Osteocyte (in vitro differentiated cells): Measurements from ENCODE around the gene C1QTNF9. TPM values are rescaled to one million over a fixed set of nuclear protein-coding genes. Genes with fewer than 3 reads are reported as not detected.

Source experiments
- DNase-seq: peaks from one replicate; pipeline ENCODE4 v3.0.0; 2021; ENCODE audit warnings: mixed read lengths; ENCODE audit not compliant: unreplicated experiment; ENCODE audit errors: extremely low spot score
- H3K27ac Mint-ChIP-seq: one replicate; pipeline ENCODE4 v1.8.0; 2021; ENCODE audit warnings: mild to moderate bottlenecking, mixed read lengths; ENCODE audit not compliant: unreplicated experiment
- H3K27me3 Mint-ChIP-seq: one replicate; pipeline ENCODE4 v1.8.0; 2021; ENCODE audit warnings: mixed read lengths; ENCODE audit not compliant: unreplicated experiment
- H3K36me3 Mint-ChIP-seq: one replicate; pipeline ENCODE4 v1.8.0; 2021; ENCODE audit warnings: mixed read lengths; ENCODE audit not compliant: unreplicated experiment
- H3K4me1 Mint-ChIP-seq: one replicate; pipeline ENCODE4 v1.8.0; 2021; ENCODE audit warnings: mixed read lengths; ENCODE audit not compliant: unreplicated experiment
- H3K4me3 Mint-ChIP-seq: one replicate; pipeline ENCODE4 v1.8.0; 2021; ENCODE audit warnings: mild to moderate bottlenecking, moderate library complexity, mixed read lengths; ENCODE audit not compliant: unreplicated experiment
- H3K9me3 Mint-ChIP-seq: one replicate; pipeline ENCODE4 v1.8.0; 2021; ENCODE audit warnings: mixed read lengths; ENCODE audit not compliant: unreplicated experiment
- CTCF ChIP-seq: fragments of 200-600 bp; sonication (generic); IDR thresholded peaks from 2 replicates; pipeline ENCODE4 v1.5.0; 2021; ENCODE audit warnings: antibody characterized with exemption, mild to moderate bottlenecking, moderate library complexity
- total RNA-seq: library from RNA; stranded (reverse); gene quantifications from 2 replicates; pipeline ENCODE4 v1.2.1, GENCODE V29; 2021

C1QTNF9 gene
- total RNA-seq, 1 donor from 2014 or later: not detected

DNA sequence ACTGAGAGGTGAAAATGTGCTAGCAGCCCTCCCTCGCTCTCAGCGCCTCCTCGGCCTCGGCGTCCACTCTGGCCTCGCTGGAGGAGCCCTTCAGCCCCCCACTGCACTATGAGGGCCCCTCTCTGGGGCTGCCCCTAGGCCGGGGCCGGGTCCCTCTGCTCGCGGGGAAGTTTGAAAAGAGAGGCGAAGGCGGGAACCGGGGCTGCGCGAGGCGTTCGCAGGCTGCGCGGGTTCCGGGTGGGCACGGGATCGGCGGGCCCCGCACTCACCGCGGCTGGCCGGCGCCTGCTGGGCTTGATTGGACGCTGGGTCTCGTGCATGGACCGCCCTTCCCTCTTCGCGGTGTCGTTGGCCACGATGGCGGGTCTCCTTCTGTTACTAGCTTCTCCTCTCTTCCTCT is 29.3 kb downstream of the C1QTNF9 start:
- no peak for TF ChIP-seq CTCF
- Mint-ChIP-seq H3K9me3 (peaks cover 3% of the 10 kb centered on the region), H3K4me1 (no peaks in the 10 kb centered on the region), H3K27me3 (peaks cover 17% of the 10 kb centered on the region), H3K27ac (no peak overlapping the region), H3K36me3 (no peaks in the 10 kb centered on the region), H3K4me3 (no peak overlapping the region)
- no peak for DNase-seq

DNA sequence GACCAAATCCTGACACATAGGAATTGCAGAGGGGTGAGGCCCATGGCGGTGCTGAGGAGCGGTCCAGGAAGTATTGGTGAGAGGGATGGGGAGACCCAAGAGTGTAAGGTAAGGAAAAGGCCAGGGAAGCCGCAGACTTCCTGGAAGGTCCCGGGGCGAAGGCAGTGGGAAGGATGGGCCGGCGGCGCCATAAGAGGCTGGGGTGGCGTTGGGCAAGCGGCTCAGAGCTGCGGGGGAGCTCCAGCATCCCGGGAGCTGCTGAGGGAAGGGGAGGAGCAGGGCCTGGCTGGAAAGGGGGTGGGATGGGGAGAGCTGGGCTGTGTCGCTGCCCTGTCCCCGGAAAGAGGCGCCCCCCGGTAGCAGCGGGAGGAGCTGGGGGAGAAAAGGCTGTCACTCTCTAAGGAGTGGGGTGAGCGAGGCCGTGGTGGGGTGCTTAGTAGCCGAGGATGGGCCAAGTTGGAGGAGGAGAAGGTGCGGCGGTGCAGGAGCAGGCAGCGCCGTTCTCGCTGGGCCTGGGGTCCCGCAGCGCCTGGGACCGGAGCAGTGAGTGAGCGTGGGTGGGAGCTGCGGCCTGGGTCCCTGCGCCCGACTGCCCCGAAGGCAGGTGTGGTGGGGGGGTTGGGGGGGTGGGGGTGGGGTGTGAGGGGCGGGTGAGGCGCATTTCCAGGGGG is 30.7 kb downstream of the C1QTNF9 start:
- Mint-ChIP-seq H3K9me3 (peaks cover 3% of the 10 kb centered on the region), H3K4me3 (no peak overlapping the region), H3K27ac (no peak overlapping the region), H3K4me1 (no peaks in the 10 kb centered on the region), H3K27me3 (peaks cover 14% of the 10 kb centered on the region), H3K36me3 (no peaks in the 10 kb centered on the region)
- no peak for TF ChIP-seq CTCF
- no peak for DNase-seq

- no peak for DNase-seq
- Mint-ChIP-seq H3K27me3 (peaks cover 16% of the 10 kb centered on the region), H3K36me3 (no peaks in the 10 kb centered on the region), H3K27ac (no peak overlapping the region), H3K4me3 (no peak overlapping the region), H3K9me3 (peaks cover 3% of the 10 kb centered on the region), H3K4me1 (no peaks in the 10 kb centered on the region)
- no peak for TF ChIP-seq CTCF
Measured at GRCh38 chr13:24340608-24340955, 31.2 kb downstream of the C1QTNF9 start.

DNA sequence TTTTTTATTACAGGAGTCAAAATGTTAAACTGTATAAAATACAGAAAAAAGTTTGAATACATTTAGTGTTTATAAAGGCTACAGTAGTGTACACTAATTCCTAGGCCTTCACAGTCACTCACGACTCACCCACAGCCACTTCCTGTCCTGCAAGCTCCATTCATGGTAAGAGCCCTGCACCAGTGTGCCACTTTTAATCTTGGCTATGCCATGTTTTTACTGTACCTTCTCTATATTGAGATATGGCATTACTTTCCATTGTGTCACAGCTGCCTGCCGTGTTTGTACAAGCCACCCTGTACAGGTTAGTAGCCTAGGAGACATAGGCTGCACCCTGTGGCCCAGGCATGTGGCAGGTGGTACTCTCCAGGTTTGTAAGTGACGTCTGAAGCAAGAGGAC is 32.1 kb downstream of the C1QTNF9 start:
- H3K4me1 Mint-ChIP-seq: no peaks in the 10 kb centered on the region
- no peaks in the 10 kb centered on the region for H3K36me3 Mint-ChIP-seq
- peaks cover 3% of the 10 kb centered on the region for H3K9me3 Mint-ChIP-seq
- H3K27me3 Mint-ChIP-seq: peaks cover 16% of the 10 kb centered on the region
- TF ChIP-seq CTCF: no peak
- no peak overlapping the region for H3K27ac Mint-ChIP-seq
- no peak for DNase-seq
- no peak overlapping the region for H3K4me3 Mint-ChIP-seq

DNA sequence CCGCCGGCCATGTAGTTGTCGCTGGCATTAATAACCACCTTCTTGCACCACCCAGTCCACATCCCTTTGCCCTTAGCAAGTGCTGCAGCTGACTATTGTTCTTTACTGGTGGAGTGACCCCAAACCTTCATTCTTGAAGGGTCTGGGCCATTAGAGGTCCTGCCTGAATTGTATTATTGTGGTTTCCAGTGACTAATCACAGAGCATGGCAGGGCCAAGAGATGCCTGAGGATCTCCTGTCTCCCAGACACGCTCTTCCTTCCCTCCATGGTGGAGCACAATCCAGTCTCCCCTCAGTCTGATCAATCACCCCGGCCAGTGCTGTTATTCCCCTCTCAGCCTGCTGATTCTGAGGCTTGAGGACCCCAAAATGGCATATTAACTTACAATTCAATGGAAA is 39.0 kb downstream of the C1QTNF9 start:
- Mint-ChIP-seq H3K27me3 (peaks cover 9% of the 10 kb centered on the region), H3K27ac (no peak overlapping the region), H3K36me3 (no peaks in the 10 kb centered on the region), H3K4me1 (no peaks in the 10 kb centered on the region), H3K4me3 (no peak overlapping the region), H3K9me3 (no peaks in the 10 kb centered on the region)
- no peak for DNase-seq
- TF ChIP-seq CTCF: no peak
